ENCODE data around the gene BRAT1.

DNA sequence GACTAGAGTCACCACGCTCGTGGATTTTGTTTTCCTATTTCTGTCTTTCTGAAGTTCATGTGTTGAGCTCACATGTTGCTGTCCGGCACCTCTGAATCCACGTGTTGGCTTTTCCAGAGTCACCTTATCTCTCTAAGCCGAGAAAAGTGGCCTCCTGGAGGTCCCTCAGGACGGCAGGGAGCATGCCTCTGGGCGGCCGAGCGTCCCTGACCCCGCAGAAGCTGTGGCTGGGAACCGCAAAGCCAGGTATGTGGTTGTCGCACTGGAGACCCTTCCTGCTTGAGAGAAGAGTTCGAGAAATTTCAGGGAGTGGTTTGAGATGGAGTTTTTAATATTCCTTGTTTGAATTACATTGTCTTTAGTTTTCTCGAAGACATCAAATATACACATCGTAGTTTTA, 16.1 kb upstream of the BRAT1 start:
- no peak for TF ChIP-seq EZH2 (IDR thresholded peaks at IDR 0.05; ENCODE audit: borderline replicate concordance, insufficient read depth, low read depth, low read length, poor library complexity, severe bottlenecking)
- TF ChIP-seq, protein P1, sequence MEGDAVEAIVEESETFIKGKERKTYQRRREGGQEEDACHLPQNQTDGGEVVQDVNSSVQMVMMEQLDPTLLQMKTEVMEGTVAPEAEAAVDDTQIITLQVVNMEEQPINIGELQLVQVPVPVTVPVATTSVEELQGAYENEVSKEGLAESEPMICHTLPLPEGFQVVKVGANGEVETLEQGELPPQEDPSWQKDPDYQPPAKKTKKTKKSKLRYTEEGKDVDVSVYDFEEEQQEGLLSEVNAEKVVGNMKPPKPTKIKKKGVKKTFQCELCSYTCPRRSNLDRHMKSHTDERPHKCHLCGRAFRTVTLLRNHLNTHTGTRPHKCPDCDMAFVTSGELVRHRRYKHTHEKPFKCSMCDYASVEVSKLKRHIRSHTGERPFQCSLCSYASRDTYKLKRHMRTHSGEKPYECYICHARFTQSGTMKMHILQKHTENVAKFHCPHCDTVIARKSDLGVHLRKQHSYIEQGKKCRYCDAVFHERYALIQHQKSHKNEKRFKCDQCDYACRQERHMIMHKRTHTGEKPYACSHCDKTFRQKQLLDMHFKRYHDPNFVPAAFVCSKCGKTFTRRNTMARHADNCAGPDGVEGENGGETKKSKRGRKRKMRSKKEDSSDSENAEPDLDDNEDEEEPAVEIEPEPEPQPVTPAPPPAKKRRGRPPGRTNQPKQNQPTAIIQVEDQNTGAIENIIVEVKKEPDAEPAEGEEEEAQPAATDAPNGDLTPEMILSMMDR (IDR thresholded peaks at IDR 0.05) = no peak

Data from B cell (primary cell).